Urinary bladder (tissue), 4 donors: ENCODE measurements around the gene XRCC6. TPM values are rescaled to one million over a fixed set of nuclear protein-coding genes. Genes with fewer than 3 reads are reported as not detected.
"Not testable (repeated sequence)": the region's sequence is repeated elsewhere in the genome, so short reads cannot be mapped to it uniquely, and the experiment has no call there.

Source experiments
- DNase-seq: peaks from one replicate; pipeline ENCODE4 v3.0.0-alpha.2; 2015; ENCODE audit errors: extremely low spot score
- H3K27ac ChIP-seq: one replicate; pipeline ENCODE4 v1.5.1; 2013; ENCODE audit warnings: low read depth, mild to moderate bottlenecking, moderate library complexity
- H3K36me3 ChIP-seq: one replicate; pipeline ENCODE4 v1.6.1; 2013; ENCODE audit warnings: mild to moderate bottlenecking, moderate library complexity; ENCODE audit not compliant: insufficient read depth
- H3K4me1 ChIP-seq: one replicate; pipeline ENCODE4 v1.6.1; 2013; ENCODE audit warnings: mild to moderate bottlenecking, moderate library complexity; ENCODE audit not compliant: insufficient read depth
- H3K4me3 ChIP-seq: one replicate; pipeline ENCODE4 v1.5.1; 2013; ENCODE audit warnings: low read depth, low read length
- WGBS: extraction: QIAGEN DNeasy Blood & Tissue Kit; methylation state at CpG from one replicate; pipeline ENCODE4 v1.1.7; 2013; 5-methylcytosine and 5-hydroxymethylcytosine counted together
- polyA plus RNA-seq: library from polyadenylated mRNA; stranded (reverse); fragments of 200-250 nt; gene quantifications from one replicate; pipeline ENCODE4 v1.2.3, GENCODE V29; 2013
- total RNA-seq: library from RNA; depleted of rRNA; stranded (reverse); fragments of >200 nt; gene quantifications from one replicate; pipeline ENCODE4 v1.2.3, GENCODE V29; 2014
- donor health status: healthy with polysubstance abuse.
- donor health status: healthy.

Gene XRCC6
- total and polyA plus RNA-seq, 2 donors, result 195 to 199 TPM

GRCh38 chr22:41648432-41648831, 27.3 kb downstream of the XRCC6 start:
- H3K36me3 ChIP-seq, result peaks cover 10% of the 10 kb centered on the region
- DNase-seq, result no peak
- no peaks in the 10 kb centered on the region for H3K4me1 ChIP-seq
- H3K4me3 ChIP-seq, result no peak overlapping the region
- 93% methylated on average over 1 of the region's 1 CpG for WGBS
- no peak overlapping the region for H3K27ac ChIP-seq

- peaks cover 12% of the 10 kb centered on the region for H3K36me3 ChIP-seq
- H3K4me1 ChIP-seq, result no peaks in the 10 kb centered on the region
- WGBS, result 96% methylated on average over 1 of the region's 1 CpG
- no peak for DNase-seq
- no peak overlapping the region for H3K27ac ChIP-seq
- no peak overlapping the region for H3K4me3 ChIP-seq
Observed at GRCh38 chr22:41650229-41650628, 29.1 kb downstream of the XRCC6 start.

- peaks cover 12% of the 10 kb centered on the region for H3K36me3 ChIP-seq
- 93% methylated on average over 11 of the region's 11 CpGs for WGBS
- H3K4me3 ChIP-seq, result no peak overlapping the region
- H3K4me1 ChIP-seq, result no peaks in the 10 kb centered on the region
- no peak for DNase-seq
- no peak overlapping the region for H3K27ac ChIP-seq
Observed at GRCh38 chr22:41650821-41651220, 29.7 kb downstream of the XRCC6 start.

GRCh38 chr22:41654322-41654721, 33.2 kb downstream of the XRCC6 start:
- Histone ChIP-seq H3K27ac (no peak overlapping the region), H3K36me3 (peaks cover 16% of the 10 kb centered on the region), H3K4me3 (no peak overlapping the region), H3K4me1 (no peaks in the 10 kb centered on the region)
- 93% methylated on average over 3 of the region's 3 CpGs for WGBS
- no peak for DNase-seq

- no peak for DNase-seq
Observed at GRCh38 chr22:41656556-41656955, 35.5 kb downstream of the XRCC6 start.

GRCh38 chr22:41657709-41658108, 36.6 kb downstream of the XRCC6 start:
- H3K36me3 ChIP-seq, result peaks cover 11% of the 10 kb centered on the region
- DNase-seq, result no peak
- no peak overlapping the region for H3K27ac ChIP-seq
- H3K4me3 ChIP-seq, result no peak overlapping the region
- H3K4me1 ChIP-seq, result no peaks in the 10 kb centered on the region
- WGBS, result 96% methylated on average over 6 of the region's 6 CpGs

More at GRCh38 chr22:41656556-41656955, 35.5 kb downstream of the XRCC6 start:
- peaks cover 11% of the 10 kb centered on the region for H3K36me3 ChIP-seq
- H3K4me1 ChIP-seq, result no peaks in the 10 kb centered on the region
- no peak overlapping the region for H3K27ac ChIP-seq
- H3K4me3 ChIP-seq, result no peak overlapping the region
- 41% methylated on average over 5 of the region's 5 CpGs for WGBS

GRCh38 chr22:41658869-41659268, 37.8 kb downstream of the XRCC6 start:
- H3K27ac ChIP-seq, result no peak overlapping the region
- DNase-seq, result no peak
- WGBS, result 95% methylated on average over 17 of the region's 17 CpGs
- H3K4me1 ChIP-seq, result no peaks in the 10 kb centered on the region
- peaks cover 7% of the 10 kb centered on the region for H3K36me3 ChIP-seq
- no peak overlapping the region for H3K4me3 ChIP-seq

GRCh38 chr22:41659941-41660340, 38.8 kb downstream of the XRCC6 start:
- Histone ChIP-seq H3K36me3 (peaks cover 3% of the 10 kb centered on the region), H3K4me3 (no peak overlapping the region), H3K4me1 (no peaks in the 10 kb centered on the region), H3K27ac (no peak overlapping the region)
- 87% methylated on average over 1 of the region's 1 CpG for WGBS
- DNase-seq, result no peak

GRCh38 chr22:41660416-41660815, 39.3 kb downstream of the XRCC6 start:
- DNase-seq, result no peak
- H3K4me1 ChIP-seq, result no peaks in the 10 kb centered on the region
- H3K4me3 ChIP-seq, result no peak overlapping the region
- 61% methylated on average over 3 of the region's 3 CpGs for WGBS
- no peak overlapping the region for H3K27ac ChIP-seq
- H3K36me3 ChIP-seq, result peaks cover 3% of the 10 kb centered on the region

- Histone ChIP-seq H3K27ac (no peak overlapping the region), H3K36me3 (peaks cover 3% of the 10 kb centered on the region)
- 83% methylated on average over 3 of the region's 3 CpGs for WGBS
Observed at GRCh38 chr22:41661088-41661487, 40.0 kb downstream of the XRCC6 start.

GRCh38 chr22:41661713-41662112, 40.6 kb downstream of the XRCC6 start:
- 94% methylated on average over 2 of the region's 2 CpGs for WGBS
- H3K4me1 ChIP-seq, result no peaks in the 10 kb centered on the region
- no peak overlapping the region for H3K27ac ChIP-seq
- H3K4me3 ChIP-seq, result no peak overlapping the region
- no peak for DNase-seq
- peaks cover 3% of the 10 kb centered on the region for H3K36me3 ChIP-seq

More at GRCh38 chr22:41661088-41661487, 40.0 kb downstream of the XRCC6 start:
- no peak for DNase-seq
- H3K4me3 ChIP-seq, result no peak overlapping the region
- no peaks in the 10 kb centered on the region for H3K4me1 ChIP-seq

GRCh38 chr22:41663594-41663993, 42.5 kb downstream of the XRCC6 start:
- 76% methylated on average over 9 of the region's 9 CpGs for WGBS
- not testable (repeated sequence) for H3K27ac ChIP-seq, H3K36me3 ChIP-seq, H3K4me3 ChIP-seq, DNase-seq, H3K4me1 ChIP-seq

- no peak for DNase-seq
- Histone ChIP-seq H3K27ac (no peak overlapping the region), H3K4me3 (no peak overlapping the region), H3K4me1 (no peaks in the 10 kb centered on the region), H3K36me3 (no peaks in the 10 kb centered on the region)
Observed at GRCh38 chr22:41664490-41664889, 43.4 kb downstream of the XRCC6 start.

- Histone ChIP-seq H3K4me3 (no peak overlapping the region), H3K4me1 (no peaks in the 10 kb centered on the region), H3K27ac (no peak overlapping the region), H3K36me3 (no peaks in the 10 kb centered on the region)
- 87% methylated on average over 3 of the region's 3 CpGs for WGBS
- DNase-seq, result no peak
Observed at GRCh38 chr22:41664951-41665350, 43.9 kb downstream of the XRCC6 start.
